Bronchial epithelial cell (primary cell): ENCODE results near the gene RGS9. TPM values are rescaled to one million over a fixed set of nuclear protein-coding genes. Genes with fewer than 3 reads are reported as not detected.
"Not testable (repeated sequence)": the region's sequence is repeated elsewhere in the genome, so short reads cannot be mapped to it uniquely, and the experiment has no call there.

ENCODE experiments used
- DNase-seq: peaks from one replicate; pipeline ENCODE4 v3.0.0-alpha.2; 2010; ENCODE audit warnings: low read depth
- FAIRE-seq: peaks from 2 replicates; lab custom pipeline; 2011; peaks lifted over from hg19 to GRCh38; lab: Jason Lieb, UNC
- H3K27me3 ChIP-seq: 2 replicates; pipeline ENCODE4 v1.5.1; 2011; ENCODE audit warnings: low read length; ENCODE audit not compliant: control insufficient read depth, insufficient read depth
- H3K36me3 ChIP-seq: 2 replicates; pipeline ENCODE4 v1.5.1; 2011; ENCODE audit warnings: low read length; ENCODE audit not compliant: control insufficient read depth, insufficient read depth
- H3K4me3 ChIP-seq: 2 replicates; pipeline ENCODE4 v1.5.1; 2011; ENCODE audit warnings: mild to moderate bottlenecking, low read depth, low read length, control low read depth
- total RNA-seq: library from RNA; depleted of rRNA; stranded (reverse); fragments of >200 nt; gene quantifications from 2 replicates; pipeline ENCODE4 v1.2.1, GENCODE V29; 2014
- TF ChIP-seq, protein P1 (sequence below): IDR thresholded peaks from 2 replicates; pipeline ENCODE4 v1.5.1; 2011; ENCODE audit warnings: mild to moderate bottlenecking, moderate library complexity, low read length, control low read depth, inconsistent platforms; ENCODE audit not compliant: insufficient read depth, severe bottlenecking

The RGS9 gene
- total RNA-seq, 1 donor from 2014 or later, result 1.1 TPM

GRCh38 chr17:65204001-65204400, 66.8 kb downstream of the RGS9 start:
- no peak overlapping the region for H3K4me3 ChIP-seq
- H3K36me3 ChIP-seq, result no peaks in the 10 kb centered on the region
- TF ChIP-seq, protein P1, sequence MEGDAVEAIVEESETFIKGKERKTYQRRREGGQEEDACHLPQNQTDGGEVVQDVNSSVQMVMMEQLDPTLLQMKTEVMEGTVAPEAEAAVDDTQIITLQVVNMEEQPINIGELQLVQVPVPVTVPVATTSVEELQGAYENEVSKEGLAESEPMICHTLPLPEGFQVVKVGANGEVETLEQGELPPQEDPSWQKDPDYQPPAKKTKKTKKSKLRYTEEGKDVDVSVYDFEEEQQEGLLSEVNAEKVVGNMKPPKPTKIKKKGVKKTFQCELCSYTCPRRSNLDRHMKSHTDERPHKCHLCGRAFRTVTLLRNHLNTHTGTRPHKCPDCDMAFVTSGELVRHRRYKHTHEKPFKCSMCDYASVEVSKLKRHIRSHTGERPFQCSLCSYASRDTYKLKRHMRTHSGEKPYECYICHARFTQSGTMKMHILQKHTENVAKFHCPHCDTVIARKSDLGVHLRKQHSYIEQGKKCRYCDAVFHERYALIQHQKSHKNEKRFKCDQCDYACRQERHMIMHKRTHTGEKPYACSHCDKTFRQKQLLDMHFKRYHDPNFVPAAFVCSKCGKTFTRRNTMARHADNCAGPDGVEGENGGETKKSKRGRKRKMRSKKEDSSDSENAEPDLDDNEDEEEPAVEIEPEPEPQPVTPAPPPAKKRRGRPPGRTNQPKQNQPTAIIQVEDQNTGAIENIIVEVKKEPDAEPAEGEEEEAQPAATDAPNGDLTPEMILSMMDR, result no peak

GRCh38 chr17:65205655-65206054, 68.5 kb downstream of the RGS9 start:
- TF ChIP-seq, protein P1, result no peak
- FAIRE-seq (no peak), DNase-seq (no peak)
- H3K4me3 ChIP-seq, result no peak overlapping the region
- H3K36me3 ChIP-seq, result no peaks in the 10 kb centered on the region
- no peaks in the 10 kb centered on the region for H3K27me3 ChIP-seq

More at GRCh38 chr17:65204001-65204400, 66.8 kb downstream of the RGS9 start:
- no peaks in the 10 kb centered on the region for H3K27me3 ChIP-seq
- DNase-seq (no peak), FAIRE-seq (no peak)

- DNase-seq, result peak; percentile 72
Observed at GRCh38 chr17:65207448-65207847, 70.3 kb downstream of the RGS9 start.

GRCh38 chr17:65208717-65209116, 71.5 kb downstream of the RGS9 start:
- no peak for FAIRE-seq
- Histone ChIP-seq H3K27me3 (no peaks in the 10 kb centered on the region), H3K4me3 (no peak overlapping the region), H3K36me3 (no peaks in the 10 kb centered on the region)
- no peak for DNase-seq
- TF ChIP-seq, protein P1, result no peak

More at GRCh38 chr17:65207448-65207847, 70.3 kb downstream of the RGS9 start:
- not testable (repeated sequence) for H3K27me3 ChIP-seq, H3K36me3 ChIP-seq, H3K4me3 ChIP-seq
- FAIRE-seq, result peak; percentile 88

GRCh38 chr17:65218261-65218660, 81.1 kb downstream of the RGS9 start:
- H3K27me3 ChIP-seq, result peaks cover 4% of the 10 kb centered on the region
- TF ChIP-seq, protein P1, result no peak
- H3K4me3 ChIP-seq, result no peak overlapping the region
- no peak for DNase-seq
- FAIRE-seq, result no peak
- H3K36me3 ChIP-seq, result no peaks in the 10 kb centered on the region

DNA sequence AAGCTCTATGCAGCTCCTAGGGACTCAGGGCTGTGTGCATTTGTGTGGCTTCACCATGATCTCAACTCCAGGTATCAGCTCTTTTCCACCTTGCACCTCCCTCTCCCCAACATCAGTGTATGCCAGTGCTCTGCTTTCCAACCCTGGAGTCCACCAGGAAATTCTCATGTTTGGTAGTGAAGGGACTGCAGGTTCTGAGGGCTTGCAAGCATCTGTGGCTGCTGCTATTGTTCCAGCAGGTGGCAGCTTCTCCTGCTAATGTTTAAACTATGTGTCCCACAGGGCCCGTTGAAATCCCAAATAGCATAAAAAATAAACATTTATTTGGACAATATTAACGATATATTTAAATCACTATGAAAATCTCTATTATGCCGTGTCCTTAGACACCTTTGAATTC, 82.0 kb downstream of the RGS9 start:
- TF ChIP-seq, protein P1, result peak; percentile 38

More for the DNA sequence above, 82.0 kb downstream of the RGS9 start:
- DNase-seq, result no peak
- Histone ChIP-seq H3K36me3 (no peaks in the 10 kb centered on the region), H3K27me3 (peaks cover 4% of the 10 kb centered on the region), H3K4me3 (no peak overlapping the region)
- no peak for FAIRE-seq
